HTR-8/SVneo (cell line): ENCODE measurements around the gene BID.
"Not testable (repeated sequence)": the region's sequence is repeated elsewhere in the genome, so short reads cannot be mapped to it uniquely, and the experiment has no call there.

Experiments used
- DNase-seq: peaks from one replicate; pipeline ENCODE4 v3.0.0; 2011; ENCODE audit warnings: low spot score, mixed read lengths; ENCODE audit not compliant: insufficient read length
- FAIRE-seq: peaks from 2 replicates; lab custom pipeline; 2011; peaks lifted over from hg19 to GRCh38; lab: Jason Lieb, UNC

BID gene

DNA sequence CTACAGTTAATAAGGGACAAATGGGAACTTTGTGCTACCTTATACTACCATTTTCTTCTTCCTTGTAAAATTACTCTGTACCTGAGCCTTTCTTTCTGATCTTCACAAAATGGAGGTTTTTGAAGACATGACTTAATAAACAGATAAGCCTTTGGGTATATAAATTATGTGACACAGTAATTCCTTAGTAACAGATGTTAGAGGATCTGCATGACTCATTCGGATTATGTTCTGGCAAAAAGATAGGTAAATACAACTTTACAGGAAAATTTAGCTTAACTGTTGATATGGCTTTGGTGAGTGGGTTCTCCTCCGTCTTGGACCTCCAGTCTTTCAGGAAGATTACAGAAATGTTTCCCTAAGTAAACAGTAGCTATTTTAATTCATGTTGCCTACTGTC lies 61.8 kb downstream of the BID start:
- DNase-seq (no peak), FAIRE-seq (no peak)

DNA sequence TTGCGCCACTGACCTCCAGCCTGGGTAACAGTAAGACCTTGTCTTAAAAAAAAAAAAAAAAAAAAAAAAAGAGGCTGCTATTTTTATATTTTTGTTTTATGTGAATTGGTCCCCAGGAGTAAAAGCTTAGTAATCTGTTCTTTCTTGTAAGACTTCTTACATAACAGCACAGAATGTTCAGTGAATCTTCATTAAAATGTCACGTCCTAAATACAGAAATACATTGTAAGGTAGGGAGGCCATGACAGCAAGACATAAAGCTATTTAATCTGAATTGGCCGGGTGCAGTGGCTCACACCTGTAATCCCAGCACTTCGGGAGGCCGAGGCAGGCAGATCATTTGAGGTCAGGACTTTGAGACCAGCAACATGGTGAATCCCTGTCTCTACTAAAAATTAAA lies 64.2 kb downstream of the BID start:
- FAIRE-seq, result no peak
- no peak for DNase-seq

DNA sequence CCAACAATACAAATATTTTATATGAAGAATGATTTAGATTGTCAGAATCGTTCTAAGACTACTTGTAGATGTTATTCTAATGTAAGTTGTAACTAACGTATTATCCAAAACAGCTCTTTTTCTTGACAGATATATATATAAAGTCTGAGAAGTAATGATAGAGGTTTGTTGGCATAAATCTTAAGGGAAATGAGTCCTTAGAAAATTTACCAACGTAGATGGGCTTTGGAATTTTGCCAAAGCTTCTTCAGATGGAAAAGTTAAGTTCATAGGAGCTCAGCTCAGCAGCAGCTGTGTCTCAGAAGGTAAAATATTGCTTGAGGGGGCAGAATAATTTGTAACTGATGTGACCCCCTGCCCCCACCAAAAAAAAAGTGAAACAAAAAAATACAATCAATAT lies 66.7 kb downstream of the BID start:
- FAIRE-seq, result no peak
- no peak for DNase-seq

- no peak for FAIRE-seq
- DNase-seq, result no peak
Observed at GRCh38 chr22:17706947-17707346, 67.3 kb downstream of the BID start.

GRCh38 chr22:17705951-17706900 lies 68.0 kb downstream of the BID start:
- FAIRE-seq, result peak; percentile 75
- DNase-seq, result peak; percentile 88

GRCh38 chr22:17705546-17705945 lies 68.7 kb downstream of the BID start:
- FAIRE-seq (no peak), DNase-seq (no peak)

DNA sequence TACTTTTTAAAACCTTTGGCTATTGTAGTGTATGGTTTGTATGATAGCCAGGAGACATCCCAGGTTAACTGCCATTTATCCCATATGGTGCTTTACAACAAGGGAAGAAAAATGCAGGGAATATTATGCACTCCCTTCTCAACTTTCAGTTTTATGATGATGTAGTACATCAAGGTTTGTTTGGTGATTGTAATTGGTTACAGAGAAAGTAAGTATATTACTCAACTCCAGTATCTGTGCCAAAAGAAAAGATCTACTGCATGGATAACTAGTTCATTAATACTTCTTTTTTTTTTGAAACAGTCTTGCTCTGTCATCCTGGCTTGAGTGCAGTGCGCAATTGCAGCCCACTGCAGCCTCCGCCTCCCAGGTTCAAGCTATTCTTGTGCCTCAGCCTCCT lies 70.5 kb downstream of the BID start:
- DNase-seq (no peak), FAIRE-seq (no peak)

GRCh38 chr22:17700778-17701177 lies 73.5 kb downstream of the BID start:
- DNase-seq (no peak), FAIRE-seq (no peak)

DNA sequence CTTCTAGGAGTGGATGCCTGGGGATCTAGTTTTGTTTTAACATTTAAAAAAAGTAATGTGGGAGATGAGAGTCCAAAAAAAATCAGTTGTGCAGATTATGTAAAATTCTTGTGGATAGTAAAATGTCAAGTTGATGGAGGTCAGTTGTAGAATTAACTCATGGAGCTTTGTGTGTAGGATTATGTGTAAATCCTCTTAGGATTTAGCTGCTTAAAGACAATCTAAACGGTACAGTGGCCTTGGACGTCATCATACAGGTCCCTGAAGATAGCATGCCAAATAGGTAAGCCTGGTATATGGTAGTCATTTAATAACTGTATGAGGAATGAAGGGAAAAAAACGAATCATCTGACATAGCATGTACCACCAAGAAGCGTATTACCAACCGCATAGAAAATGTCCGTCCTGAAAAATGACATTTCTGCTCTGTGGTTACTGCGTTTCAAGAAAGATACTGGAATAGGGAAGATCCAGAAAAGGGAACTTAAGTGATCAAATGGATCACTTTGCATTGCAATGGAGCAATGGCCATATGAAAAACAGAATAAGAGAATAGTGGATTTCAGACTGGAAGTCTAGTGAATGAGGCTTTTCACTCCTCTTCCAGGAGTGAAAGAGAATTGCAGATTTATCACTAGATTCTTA lies 74.5 kb downstream of the BID start:
- DNase-seq (no peak), FAIRE-seq (no peak)

DNA sequence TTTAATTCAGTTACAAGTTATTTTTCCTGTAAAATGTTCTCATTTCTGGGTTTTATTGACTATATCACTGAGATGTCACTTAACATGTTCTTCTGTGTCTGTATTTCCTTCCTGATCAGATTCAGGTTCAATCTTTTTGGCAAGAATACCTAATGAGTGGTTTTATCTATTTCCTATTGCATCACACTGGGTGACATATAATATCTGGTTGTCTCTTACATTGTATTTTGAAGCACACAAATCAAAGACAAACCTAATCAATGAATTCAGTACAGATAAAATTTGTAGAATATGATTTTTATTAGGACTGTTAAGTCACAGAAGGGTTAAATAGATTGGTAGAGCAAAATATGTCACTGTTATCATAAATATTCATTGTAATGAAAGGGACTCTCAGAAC lies 75.3 kb downstream of the BID start:
- no peak for FAIRE-seq

DNA sequence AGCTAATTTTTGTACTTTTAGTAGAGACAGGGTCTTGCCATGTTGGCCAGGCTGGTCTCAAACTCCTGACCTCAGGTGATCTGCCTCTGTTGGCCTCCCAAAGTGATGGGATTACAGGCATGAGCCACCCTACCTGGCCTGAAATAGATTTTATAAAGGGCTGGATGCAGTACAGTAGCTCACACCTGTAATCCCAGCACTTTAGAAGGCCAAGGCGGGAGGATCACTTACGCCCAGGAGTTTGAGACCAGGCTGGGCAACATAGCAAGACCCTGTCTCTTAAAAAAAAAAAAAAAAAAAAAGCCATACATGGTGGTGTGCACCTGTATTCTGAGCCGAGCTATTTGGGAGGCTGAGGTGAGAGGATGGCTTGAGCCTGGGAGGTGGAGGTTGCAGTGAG lies 76.0 kb downstream of the BID start:
- FAIRE-seq, DNase-seq: not testable (repeated sequence)

More for the DNA sequence above, 75.3 kb downstream of the BID start:
- DNase-seq, result no peak

GRCh38 chr22:17697196-17697595 lies 77.1 kb downstream of the BID start:
- FAIRE-seq, DNase-seq: not testable (repeated sequence)

DNA sequence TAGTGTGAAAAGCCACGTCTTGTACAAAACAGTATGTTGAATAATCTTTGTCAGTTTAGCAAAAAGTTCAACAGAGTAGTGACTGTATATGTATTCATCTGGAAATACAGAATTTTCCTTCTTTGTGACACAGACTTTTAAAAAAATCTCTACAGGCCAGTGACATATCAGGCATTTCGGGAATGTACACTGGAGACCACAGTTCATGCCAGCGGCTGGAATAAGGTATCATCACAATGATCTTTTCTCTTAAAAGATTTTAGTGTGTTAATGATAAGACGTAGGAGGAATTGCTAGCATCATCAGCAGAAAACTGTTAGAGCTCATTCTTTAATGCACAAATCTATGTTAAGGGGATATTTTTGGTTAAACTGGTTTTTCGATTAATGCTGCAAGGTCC lies 78.3 kb downstream of the BID start:
- no peak for DNase-seq
- no peak for FAIRE-seq

DNA sequence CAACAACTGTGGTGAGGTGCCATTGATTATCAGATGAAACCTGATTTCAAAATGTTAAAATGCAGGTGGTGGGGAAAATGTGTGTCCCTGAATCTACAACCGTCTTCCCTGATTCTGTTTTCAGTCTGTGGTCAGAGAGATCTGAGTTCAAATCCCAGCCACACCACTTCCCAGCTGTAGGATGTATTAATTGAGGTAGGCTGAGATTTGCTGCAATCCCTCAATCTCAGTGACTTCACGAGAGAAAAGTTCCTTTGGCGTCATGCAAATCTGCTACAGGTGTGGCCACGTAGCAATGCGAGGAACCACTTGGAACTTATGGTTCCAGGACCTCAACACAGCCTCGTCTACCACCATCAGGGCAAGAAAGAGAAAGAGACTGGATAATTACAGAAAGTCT lies 79.5 kb downstream of the BID start:
- no peak for FAIRE-seq
- no peak for DNase-seq

GRCh38 chr22:17694193-17694592 lies 80.1 kb downstream of the BID start:
- DNase-seq (no peak), FAIRE-seq (no peak)

DNA sequence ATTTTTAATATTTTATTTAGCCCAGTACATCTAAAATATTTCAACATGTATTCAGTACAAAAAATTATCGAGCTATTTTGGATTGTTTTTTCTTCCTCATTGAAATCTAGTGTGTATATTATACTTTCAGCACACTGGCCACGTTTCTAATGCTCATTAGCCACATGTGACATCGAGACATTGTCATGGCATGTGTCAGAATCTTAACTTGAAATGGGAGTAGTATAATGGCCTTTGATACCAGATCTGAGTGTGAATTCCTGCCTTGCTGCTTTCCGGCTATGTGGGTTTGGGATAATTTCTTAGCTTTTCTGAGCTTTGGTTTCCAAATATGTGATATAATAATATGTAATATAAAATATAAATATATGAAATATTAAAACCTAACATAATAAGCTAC lies 81.4 kb downstream of the BID start:
- DNase-seq, result no peak
- FAIRE-seq, result no peak

- DNase-seq, result no peak
- no peak for FAIRE-seq
Observed at GRCh38 chr22:17684245-17684644, 90.0 kb downstream of the BID start.
